ENCODE results near the gene IRF2BPL. TPM values are rescaled to one million over a fixed set of nuclear protein-coding genes. Genes with fewer than 3 reads are reported as not detected.

Gene IRF2BPL
- total RNA-seq, 2 experiments from 2014 or later = 70.9 to 71.8 TPM

GRCh38 chr14:77031759-77032490 is 3.4 kb upstream of the IRF2BPL start:
- POLR2A ChIA-PET = interaction anchor here (0.7 to 9.2 kb wide), 11 partner anchors 8 to 119 kb away, joined by 3 to 220 read pairs (median 4); no protein-coding TSS in a partner anchor
- CTCF ChIA-PET = interaction anchor here (0.6 to 3.9 kb wide), 12 partner anchors 8 to 119 kb away, joined by 3 to 10 read pairs (median 6); no protein-coding TSS in a partner anchor
- peak overlapping the region; percentile 92 for H3K4me3 Mint-ChIP-seq
- H3K4me3 ChIP-seq (ENCODE audit: low read length) = no peak overlapping the region
- H3K27me3 ChIP-seq (ENCODE audit: control insufficient read depth in 1 of 2, insufficient read depth in 2 of 2, low read length in 2 of 2) = no peaks in the 10 kb centered on the region
- peaks cover 4% of the 10 kb centered on the region for H3K36me3 ChIP-seq (ENCODE audit: insufficient read depth, low read length)
- no peaks in the 10 kb centered on the region for H3K27me3 Mint-ChIP-seq
- ATAC-seq (ENCODE audit: poor library complexity) = no peak
- no peaks in the 10 kb centered on the region for H3K9me3 Mint-ChIP-seq
- no peaks in the 10 kb centered on the region for H3K9me3 ChIP-seq (ENCODE audit: control insufficient read depth in 1 of 2, insufficient read depth in 1 of 2, low read length in 2 of 2)
- H3K4me1 ChIP-seq (ENCODE audit: insufficient read depth, low read length) = peaks cover 79% of the 10 kb centered on the region
- no peak for TF ChIP-seq CTCF (IDR thresholded peaks at IDR 0.05)
- DNase-seq = peak in 1 of 14 experiments; percentile 35
- peaks cover 69% of the 10 kb centered on the region for H3K4me1 Mint-ChIP-seq (ENCODE audit: low read depth)
- peak overlapping the region; percentile 94 for H3K27ac Mint-ChIP-seq
- H3K27ac ChIP-seq (ENCODE audit: low read depth in 1 of 2, low read length in 2 of 2) = peak overlapping the region; percentile 94 to 97
- peaks cover 30% of the 10 kb centered on the region for H3K36me3 Mint-ChIP-seq (ENCODE audit: low read depth)
- intact Hi-C loops (cut with DNase I, micrococcal nuclease) = loop anchor here in 1 of 2 experiments (1.0 kb wide), 1 partner anchor 8 kb away; no protein-coding TSS in a partner anchor

- H3K4me1 Mint-ChIP-seq (ENCODE audit: low read depth) = peaks cover 64% of the 10 kb centered on the region
- H3K9me3 Mint-ChIP-seq = no peaks in the 10 kb centered on the region
- CTCF ChIA-PET = interaction anchor here (0.7 to 3.1 kb wide), 12 partner anchors 9 to 114 kb away, joined by 3 to 15 read pairs (median 6); no protein-coding TSS in a partner anchor
- H3K27me3 Mint-ChIP-seq = no peaks in the 10 kb centered on the region
- POLR2A ChIA-PET = interaction anchor here (0.6 to 9.2 kb wide), 25 partner anchors 9 to 215 kb away, joined by 3 to 220 read pairs (median 4); partner anchors contain the start of gene ANGEL1
- Histone ChIP-seq H3K9me3 (ENCODE audit: control insufficient read depth in 1 of 2, insufficient read depth in 1 of 2, low read length in 2 of 2) (no peaks in the 10 kb centered on the region), H3K27ac (ENCODE audit: low read depth in 1 of 2, low read length in 2 of 2) (peak overlapping the region; percentile 95), H3K4me1 (ENCODE audit: insufficient read depth, low read length) (peaks cover 84% of the 10 kb centered on the region), H3K27me3 (ENCODE audit: control insufficient read depth in 1 of 2, insufficient read depth in 2 of 2, low read length in 2 of 2) (no peaks in the 10 kb centered on the region), H3K36me3 (ENCODE audit: insufficient read depth, low read length) (peaks cover 15% of the 10 kb centered on the region), H3K4me3 (ENCODE audit: low read length) (peak overlapping the region; percentile 95)
- peak overlapping the region; percentile 100 for H3K27ac Mint-ChIP-seq
- peaks cover 51% of the 10 kb centered on the region for H3K36me3 Mint-ChIP-seq (ENCODE audit: low read depth)
- ATAC-seq (ENCODE audit: poor library complexity) (peak; percentile 41), DNase-seq (peak; percentile 51 to 86 (median 67))
- intact Hi-C loops (cut with DNase I, micrococcal nuclease) = loop anchor here (1.0 to 5.0 kb wide), 4 partner anchors 13 to 115 kb away; no protein-coding TSS in a partner anchor
- no peak for TF ChIP-seq CTCF (IDR thresholded peaks at IDR 0.05)
- H3K4me3 Mint-ChIP-seq = peak overlapping the region; percentile 90
Measured at GRCh38 chr14:77027538-77028383, 747 bp downstream of the IRF2BPL start.

GRCh38 chr14:77026930-77027537 is 1.5 kb downstream of the IRF2BPL start:
- H3K27ac ChIP-seq (ENCODE audit: low read depth in 1 of 2, low read length in 2 of 2) = peak overlapping the region; percentile 34 to 95

More at GRCh38 chr14:77026930-77027537, 1.5 kb downstream of the IRF2BPL start:
- intact Hi-C loops (cut with DNase I, micrococcal nuclease) = loop anchor here in 1 of 2 experiments (5.0 kb wide), 1 partner anchor 115 kb away; no protein-coding TSS in a partner anchor
- H3K9me3 Mint-ChIP-seq = no peaks in the 10 kb centered on the region
- Histone ChIP-seq H3K4me3 (ENCODE audit: low read length) (peak overlapping the region; percentile 95), H3K27me3 (ENCODE audit: control insufficient read depth in 1 of 2, insufficient read depth in 2 of 2, low read length in 2 of 2) (no peaks in the 10 kb centered on the region), H3K4me1 (ENCODE audit: insufficient read depth, low read length) (peaks cover 84% of the 10 kb centered on the region), H3K36me3 (ENCODE audit: insufficient read depth, low read length) (peaks cover 15% of the 10 kb centered on the region), H3K9me3 (ENCODE audit: control insufficient read depth in 1 of 2, insufficient read depth in 1 of 2, low read length in 2 of 2) (no peaks in the 10 kb centered on the region)
- ATAC-seq (ENCODE audit: poor library complexity) (peak; percentile 33), DNase-seq (peak in 13 of 14 experiments; percentile 42 to 86 (median 56))
- ChIA-PET POLR2A (interaction anchor here (0.8 to 9.2 kb wide), 18 partner anchors 10 to 215 kb away, joined by 3 to 220 read pairs (median 6); partner anchors contain the start of gene ANGEL1), CTCF (interaction anchor here (0.7 to 3.1 kb wide), 12 partner anchors 9 to 114 kb away, joined by 3 to 15 read pairs (median 6); no protein-coding TSS in a partner anchor)
- peak overlapping the region; percentile 90 for H3K4me3 Mint-ChIP-seq
- no peak for TF ChIP-seq CTCF (IDR thresholded peaks at IDR 0.05)
- H3K27ac Mint-ChIP-seq = peak overlapping the region; percentile 100
- H3K4me1 Mint-ChIP-seq (ENCODE audit: low read depth) = peaks cover 63% of the 10 kb centered on the region
- H3K27me3 Mint-ChIP-seq = no peaks in the 10 kb centered on the region
- peaks cover 48% of the 10 kb centered on the region for H3K36me3 Mint-ChIP-seq (ENCODE audit: low read depth)
